GM23338 (cell line): ENCODE measurements around the gene MACF1. TPM values are rescaled to one million over a fixed set of nuclear protein-coding genes. Genes with fewer than 3 reads are reported as not detected.
A peak's percentile ranks its signal among the peaks of the same experiment; 100 is the strongest.
"Not testable (repeated sequence)": the region's sequence is repeated elsewhere in the genome, so short reads cannot be mapped to it uniquely, and the experiment has no call there.

Experiments used
- ATAC-seq: fragments of 200-7000 bp; cut with Tn5 transposase; 3 replicates; pipeline ENCODE4 v1.9.1; 2020
- DNase-seq: peaks from one replicate; pipeline ENCODE4 v3.0.0-alpha.2; 2015; ENCODE audit warnings: low spot score
- H2AFZ ChIP-seq: fragments of 200-600 bp; sonication (generic); 2 replicates; pipeline ENCODE4 v1.8.0; 2016; ENCODE audit warnings: antibody characterized with exemption, mild to moderate bottlenecking, moderate library complexity
- H3F3A ChIP-seq: fragments of 200-600 bp; sonication (generic); replicated peaks from 2 replicates; pipeline ENCODE4 v1.8.0; 2017; ENCODE audit warnings: antibody characterized with exemption, mixed run types, low read depth
- H3K27ac ChIP-seq: fragments of 200-600 bp; sonication (generic); 2 replicates; pipeline ENCODE4 v1.6.1; 2016; ENCODE audit warnings: low read depth
- H3K27me3 ChIP-seq: fragments of 200-600 bp; sonication (generic); 2 replicates; pipeline ENCODE4 v1.8.0; 2016; ENCODE audit warnings: mild to moderate bottlenecking, mixed run types, moderate library complexity; ENCODE audit not compliant: insufficient read depth
- H3K36me3 ChIP-seq: fragments of 200-600 bp; sonication (generic); 2 replicates; pipeline ENCODE4 v1.8.0; 2016; ENCODE audit warnings: mild to moderate bottlenecking; ENCODE audit not compliant: insufficient read depth
- H3K4me1 ChIP-seq: fragments of 200-600 bp; sonication (generic); 2 replicates; pipeline ENCODE4 v1.8.0; 2016; ENCODE audit warnings: mild to moderate bottlenecking, moderate library complexity; ENCODE audit not compliant: insufficient read depth
- H3K4me2 ChIP-seq: fragments of 200-600 bp; sonication (generic); 2 replicates; pipeline ENCODE4 v1.7.1; 2017; ENCODE audit warnings: mixed run types
- H3K4me3 ChIP-seq: fragments of 200-600 bp; sonication (generic); 2 replicates; pipeline ENCODE4 v1.6.1; 2016; ENCODE audit warnings: mixed run types
- H3K79me2 ChIP-seq: fragments of 200-600 bp; sonication (generic); replicated peaks from 2 replicates; pipeline ENCODE4 v1.8.0; 2017; ENCODE audit warnings: mild to moderate bottlenecking; ENCODE audit not compliant: insufficient read depth
- H3K9me2 ChIP-seq: fragments of 200-600 bp; sonication (generic); 2 replicates; pipeline ENCODE4 v1.8.0; 2017; ENCODE audit not compliant: insufficient read depth
- H4K20me1 ChIP-seq: fragments of 200-600 bp; sonication (generic); replicated peaks from 2 replicates; pipeline ENCODE4 v1.8.0; 2017; ENCODE audit warnings: mild to moderate bottlenecking; ENCODE audit not compliant: insufficient read depth
- H3K27ac Mint-ChIP-seq: 2 replicates; pipeline ENCODE4 v1.8.0; 2020; ENCODE audit warnings: inconsistent platforms, mild to moderate bottlenecking, moderate library complexity, mixed read lengths
- H3K27me3 Mint-ChIP-seq: 3 replicates; pipeline ENCODE4 v1.8.0; 2022; ENCODE audit warnings: low read depth, mild to moderate bottlenecking, moderate library complexity, mixed read lengths, inconsistent platforms; ENCODE audit not compliant: insufficient read depth, poor library complexity
- H3K36me3 Mint-ChIP-seq: 3 replicates; pipeline ENCODE4 v1.8.0; 2021; ENCODE audit warnings: low read depth, mild to moderate bottlenecking, inconsistent platforms, moderate library complexity, mixed read lengths
- H3K4me1 Mint-ChIP-seq: 3 replicates; pipeline ENCODE4 v1.8.0; 2020; ENCODE audit warnings: mild to moderate bottlenecking, inconsistent platforms, mixed read lengths
- H3K4me3 Mint-ChIP-seq: 3 replicates; pipeline ENCODE4 v1.8.0; 2021; ENCODE audit warnings: moderate library complexity, mild to moderate bottlenecking, inconsistent platforms, mixed read lengths
- H3K9me3 Mint-ChIP-seq: 3 replicates; pipeline ENCODE4 v1.8.0; 2020; ENCODE audit warnings: moderate library complexity, mild to moderate bottlenecking, inconsistent platforms, mixed read lengths
- CREB1 ChIP-seq: fragments of 250-450 bp; sonication (Bioruptor Pico); IDR thresholded peaks from 2 replicates; pipeline ENCODE4 v1.5.0; 2020; ENCODE audit warnings: low read depth, mild to moderate bottlenecking, moderate library complexity
- polyA plus RNA-seq: library from polyadenylated mRNA; unstranded; fragments of >200 nt; fragmentation: Nextera tagmentation; extraction: Ambion mirVana; gene quantifications from 2 replicates; pipeline ENCODE4 v1.2.1, GENCODE V29; 2016
- total RNA-seq: library from RNA; depleted of rRNA; stranded (reverse); fragments of >200 nt; shearing (Covaris generic); gene quantifications from 2 replicates; pipeline ENCODE4 v1.2.3, GENCODE V29; 2014

The MACF1 gene
- total and polyA plus RNA-seq, 2 experiments from 2014 or later, result 104 to 399 TPM

- not testable (repeated sequence) for H3K79me2 ChIP-seq, H3K4me3 ChIP-seq, H3F3A ChIP-seq, H2AFZ ChIP-seq, H3K4me3 Mint-ChIP-seq, H3K9me3 Mint-ChIP-seq, H3K27ac Mint-ChIP-seq, H3K36me3 ChIP-seq, DNase-seq, ATAC-seq, H3K4me2 ChIP-seq, H3K4me1 ChIP-seq, H3K9me2 ChIP-seq, H3K27ac ChIP-seq, H3K36me3 Mint-ChIP-seq, H4K20me1 ChIP-seq
- peaks cover 16% of the 10 kb centered on the region for H3K27me3 Mint-ChIP-seq
- H3K27me3 ChIP-seq, result peaks cover 26% of the 10 kb centered on the region
- H3K4me1 Mint-ChIP-seq, result peaks cover 14% of the 10 kb centered on the region; the same call in 2 of the 3 replicates
These were observed 307.0 kb downstream of the MACF1 start for GRCh38 chr1:39511477-39511876.

- not testable (repeated sequence) for H3K27ac ChIP-seq, DNase-seq, H3K4me2 ChIP-seq, H3F3A ChIP-seq, H3K36me3 ChIP-seq, H4K20me1 ChIP-seq, H3K4me3 Mint-ChIP-seq, H3K4me1 ChIP-seq, H3K9me2 ChIP-seq, H3K27ac Mint-ChIP-seq, H3K9me3 Mint-ChIP-seq, H3K36me3 Mint-ChIP-seq, H3K79me2 ChIP-seq, H3K4me3 ChIP-seq, H2AFZ ChIP-seq
- Mint-ChIP-seq H3K27me3 (peaks cover 17% of the 10 kb centered on the region), H3K4me1 (peaks cover 13% of the 10 kb centered on the region; the same call in 2 of the 3 replicates)
- peaks cover 32% of the 10 kb centered on the region for H3K27me3 ChIP-seq
- ATAC-seq, result peak; percentile 64
These were observed 307.8 kb downstream of the MACF1 start for GRCh38 chr1:39512234-39512847.

- not testable (repeated sequence) for H3K36me3 Mint-ChIP-seq, DNase-seq, H3K9me2 ChIP-seq, H3K4me1 ChIP-seq, H3K79me2 ChIP-seq, H3K36me3 ChIP-seq, H3K27ac Mint-ChIP-seq, H2AFZ ChIP-seq, H3F3A ChIP-seq, H3K4me1 Mint-ChIP-seq, H3K27ac ChIP-seq, H3K27me3 Mint-ChIP-seq, H3K4me3 Mint-ChIP-seq, H3K9me3 Mint-ChIP-seq, H4K20me1 ChIP-seq
- peak overlapping the region; percentile 50 for H3K4me3 ChIP-seq
- ATAC-seq, result peak; percentile 76
- H3K4me2 ChIP-seq, result peak overlapping the region; percentile 64; the same call in 1 of the 2 replicates
- peaks cover 32% of the 10 kb centered on the region for H3K27me3 ChIP-seq
These were observed 310.2 kb downstream of the MACF1 start for GRCh38 chr1:39514710-39515124.

GRCh38 chr1:39515131-39516086 lies 310.9 kb downstream of the MACF1 start:
- not testable (repeated sequence) for H2AFZ ChIP-seq, H3K27ac ChIP-seq, H4K20me1 ChIP-seq, H3F3A ChIP-seq, H3K27me3 Mint-ChIP-seq, H3K36me3 Mint-ChIP-seq, H3K79me2 ChIP-seq, H3K27ac Mint-ChIP-seq, H3K36me3 ChIP-seq, H3K4me1 Mint-ChIP-seq, H3K4me1 ChIP-seq, H3K9me2 ChIP-seq, H3K9me3 Mint-ChIP-seq
- TF ChIP-seq CREB1 (CRISPR knock-in tag), result peak; percentile 41; the same call in 1 of the 2 replicates
- Histone ChIP-seq H3K4me2 (peak overlapping the region; percentile 77), H3K27me3 (peaks cover 32% of the 10 kb centered on the region), H3K4me3 (peak overlapping the region; percentile 53)
- DNase-seq (peak; percentile 32), ATAC-seq (peak; percentile 26)
- H3K4me3 Mint-ChIP-seq, result peak overlapping the region; percentile 79

GRCh38 chr1:39516841-39517240 lies 312.3 kb downstream of the MACF1 start:
- ATAC-seq, DNase-seq, H3F3A ChIP-seq, H3K4me1 ChIP-seq, H3K4me2 ChIP-seq, H4K20me1 ChIP-seq, H3K79me2 ChIP-seq, H3K9me3 Mint-ChIP-seq, H2AFZ ChIP-seq, H3K4me1 Mint-ChIP-seq, H3K27ac ChIP-seq, H3K9me2 ChIP-seq, H3K4me3 ChIP-seq, H3K4me3 Mint-ChIP-seq, H3K27ac Mint-ChIP-seq, H3K36me3 ChIP-seq, H3K36me3 Mint-ChIP-seq, H3K27me3 Mint-ChIP-seq: not testable (repeated sequence)
- H3K27me3 ChIP-seq, result peaks cover 32% of the 10 kb centered on the region

GRCh38 chr1:39517936-39518335 lies 313.4 kb downstream of the MACF1 start:
- H3F3A ChIP-seq, H3K4me1 ChIP-seq, H3K9me3 Mint-ChIP-seq, H3K4me1 Mint-ChIP-seq, H3K27ac Mint-ChIP-seq, H3K36me3 ChIP-seq, H3K4me3 ChIP-seq, H3K4me2 ChIP-seq, ATAC-seq, H3K4me3 Mint-ChIP-seq, H3K36me3 Mint-ChIP-seq, H3K79me2 ChIP-seq, H4K20me1 ChIP-seq, H3K9me2 ChIP-seq, DNase-seq, H2AFZ ChIP-seq, H3K27me3 Mint-ChIP-seq, H3K27ac ChIP-seq: not testable (repeated sequence)
- peaks cover 29% of the 10 kb centered on the region for H3K27me3 ChIP-seq
